PC-9 (cell line): ENCODE data around the gene SLC25A44. TPM values are rescaled to one million over a fixed set of nuclear protein-coding genes. Genes with fewer than 3 reads are reported as not detected.

ENCODE experiments used
- BruUV-seq: library from RNA; stranded (reverse); fragments of 400-500 nt; replicated peaks from 2 replicates; lab custom pipeline; 2021; lab: Mats Ljungman, UMichigan
- CTCF ChIA-PET: fragments of 300-600 bp; sonication (Branson Sonifier 250); formaldehyde crosslinking; loops from one replicate; lab custom pipeline; 2022; ENCODE audit warnings: antibody characterized with exemption; lab: Charles Lee
- POLR2A ChIA-PET: fragments of 300-600 bp; sonication (Branson Sonifier 250); formaldehyde crosslinking; loops from one replicate; lab custom pipeline; 2022; ENCODE audit warnings: antibody characterized with exemption; ENCODE audit not compliant: unreplicated experiment; lab: Charles Lee
- DNase-seq, 2 experiments: peaks; one replicate each; pipeline versions ENCODE4 v3.0.0 to v3.0.0-alpha.2; 2015 to 2022; ENCODE audit warnings: mixed read lengths in 1 of 2
- H2AFZ ChIP-seq: fragments of 200-600 bp; sonication (generic); 2 replicates; pipeline ENCODE4 v1.8.1; 2017; ENCODE audit warnings: antibody characterized with exemption
- H3F3A ChIP-seq: fragments of 200-600 bp; sonication (generic); 2 replicates; pipeline ENCODE4 v1.8.1; 2017; ENCODE audit warnings: antibody characterized with exemption, mild to moderate bottlenecking, low read depth; ENCODE audit not compliant: insufficient read depth
- H3K27ac ChIP-seq: fragments of 200-600 bp; sonication (generic); 2 replicates; pipeline ENCODE4 v1.6.1; 2016; ENCODE audit warnings: mixed run types
- H3K27me3 ChIP-seq: fragments of 200-600 bp; sonication (generic); 2 replicates; pipeline ENCODE4 v1.6.1; 2016; ENCODE audit warnings: low read depth, mixed run types; ENCODE audit not compliant: insufficient read depth
- H3K36me3 ChIP-seq: fragments of 200-600 bp; sonication (generic); 2 replicates; pipeline ENCODE4 v1.6.1; 2016; ENCODE audit warnings: low read depth, mixed run types
- H3K4me1 ChIP-seq: fragments of 200-600 bp; sonication (generic); replicated peaks from 2 replicates; pipeline ENCODE4 v1.6.1; 2016; ENCODE audit warnings: mixed run types; ENCODE audit not compliant: insufficient read depth
- H3K4me2 ChIP-seq: fragments of 200-600 bp; sonication (generic); 2 replicates; pipeline ENCODE4 v1.6.1; 2017; ENCODE audit warnings: mixed run types
- H3K4me3 ChIP-seq: fragments of 200-600 bp; sonication (generic); 2 replicates; pipeline ENCODE4 v1.6.1; 2016; ENCODE audit warnings: mixed run types
- H3K79me2 ChIP-seq: fragments of 200-600 bp; sonication (generic); 2 replicates; pipeline ENCODE4 v1.6.1; 2017; ENCODE audit warnings: low read depth, mixed run types
- H3K9me2 ChIP-seq: fragments of 200-600 bp; sonication (generic); 2 replicates; pipeline ENCODE4 v1.8.1; 2017; ENCODE audit warnings: mild to moderate bottlenecking; ENCODE audit not compliant: insufficient read depth
- H3K9me3 ChIP-seq: fragments of 200-600 bp; sonication (generic); 2 replicates; pipeline ENCODE4 v1.8.1; 2016; ENCODE audit warnings: low read depth; ENCODE audit not compliant: insufficient read depth
- H4K20me1 ChIP-seq: fragments of 200-600 bp; sonication (generic); 2 replicates; pipeline ENCODE4 v1.8.1; 2017; ENCODE audit not compliant: insufficient read depth
- CTCF ChIP-seq: fragments of 200-600 bp; sonication (generic); conservative IDR thresholded peaks from 2 replicates; pipeline ENCODE4 v1.6.1; 2017; ENCODE audit warnings: mixed run types, antibody characterized with exemption, mild to moderate bottlenecking, moderate library complexity
- EZH2 ChIP-seq: fragments of 200-600 bp; sonication (generic); IDR thresholded peaks from 2 replicates; pipeline ENCODE4 v1.8.0; 2017; ENCODE audit warnings: antibody characterized with exemption, low read depth
- intact Hi-C: fragments of 100-400 bp; cut with micrococcal nuclease; formaldehyde crosslinking; loops from one replicate; pipeline ENCODE4 v1.10.0; 2022; ENCODE audit not compliant: unreplicated experiment
- total RNA-seq: library from RNA; stranded (reverse); gene quantifications from 2 replicates; pipeline ENCODE4 v1.2.3, GENCODE V29; 2021

SLC25A44 gene
- total RNA-seq, 1 experiment from 2014 or later, result 20.2 TPM

GRCh38 chr1:156247460-156248322, 53.8 kb downstream of the SLC25A44 start, which contains the start of gene PAQR6:
PAQR6 (minus strand) TSS chr1:156248056; CDS start chr1:156246731, 1,325 bp downstream.
- Histone ChIP-seq H3K27ac (no peak within 1 kb of the TSS), H3K79me2 (no peaks in the 10 kb centered on the region), H2AFZ (no peak within 1 kb of the TSS), H3K4me3 (no peak within 1 kb of the TSS), H3F3A (peaks cover 21% of the 10 kb centered on the region; the same call in 1 of the 2 replicates), H3K9me2 (no peaks in the 10 kb centered on the region), H3K27me3 (no peaks in the 10 kb centered on the region), H3K36me3 (peaks cover 12% of the 10 kb centered on the region; the same call in 1 of the 2 replicates), H3K4me2 (no peak within 1 kb of the TSS), H3K9me3 (no peaks in the 10 kb centered on the region), H4K20me1 (no peaks in the 10 kb centered on the region; the same call in 1 of the 2 replicates), H3K4me1 (no peaks in the 10 kb centered on the region)
- ChIA-PET CTCF (no interaction called here), POLR2A (interaction anchor here (0.6 kb wide), 1 partner anchor 54 kb away, joined by 3 read pairs; no protein-coding TSS in a partner anchor)
- intact Hi-C loops, result no loop called here
- TF ChIP-seq EZH2, result no peak
- TF ChIP-seq CTCF, result no peak
- no TSS peak for BruUV-seq
- no peak for DNase-seq

GRCh38 chr1:156248323-156248683, 54.4 kb downstream of the SLC25A44 start:
- Histone ChIP-seq H3K27ac (no peak overlapping the region), H3K4me1 (no peaks in the 10 kb centered on the region), H2AFZ (no peak overlapping the region), H3K9me2 (no peaks in the 10 kb centered on the region), H3K4me3 (no peak overlapping the region), H3K79me2 (no peaks in the 10 kb centered on the region), H3F3A (peaks cover 18% of the 10 kb centered on the region; the same call in 1 of the 2 replicates), H3K4me2 (no peak overlapping the region), H3K36me3 (peaks cover 12% of the 10 kb centered on the region; the same call in 1 of the 2 replicates), H4K20me1 (no peaks in the 10 kb centered on the region; the same call in 1 of the 2 replicates), H3K27me3 (no peaks in the 10 kb centered on the region), H3K9me3 (no peaks in the 10 kb centered on the region)
- DNase-seq, result no peak
- ChIA-PET CTCF (no interaction called here), POLR2A (no interaction called here)
- BruUV-seq, result no TSS peak
- intact Hi-C loops, result no loop called here
- TF ChIP-seq EZH2, result no peak
- no peak for TF ChIP-seq CTCF

GRCh38 chr1:156249593-156249992, 55.7 kb downstream of the SLC25A44 start:
- CTCF ChIA-PET, result no interaction called here
- BruUV-seq, result no TSS peak
- H3K27ac ChIP-seq, result no peak overlapping the region

More at GRCh38 chr1:156249593-156249992, 55.7 kb downstream of the SLC25A44 start:
- intact Hi-C loops, result no loop called here
- Histone ChIP-seq H3K36me3 (peaks cover 20% of the 10 kb centered on the region; the same call in 1 of the 2 replicates), H3K4me2 (no peak overlapping the region), H3K4me3 (no peak overlapping the region), H3K9me3 (no peaks in the 10 kb centered on the region), H3F3A (peaks cover 17% of the 10 kb centered on the region; the same call in 1 of the 2 replicates), H3K9me2 (no peaks in the 10 kb centered on the region), H3K27me3 (no peaks in the 10 kb centered on the region), H4K20me1 (no peaks in the 10 kb centered on the region), H3K79me2 (no peaks in the 10 kb centered on the region), H3K4me1 (no peaks in the 10 kb centered on the region), H2AFZ (no peak overlapping the region)
- TF ChIP-seq EZH2, result no peak
- TF ChIP-seq CTCF, result no peak
- POLR2A ChIA-PET, result no interaction called here
- no peak for DNase-seq
